Kidney (tissue), 14 donors: ENCODE measurements around the gene PTPRT. TPM values are rescaled to one million over a fixed set of nuclear protein-coding genes. Genes with fewer than 3 reads are reported as not detected.

Experiments used
- DNase-seq, 5 donors: peaks; one replicate each; pipeline ENCODE4 v3.0.0-alpha.2; 2013 to 2020
- FAIRE-seq: peaks from 2 replicates; lab custom pipeline; 2012; peaks lifted over from hg19 to GRCh38; lab: Jason Lieb, UNC
- H3K27ac ChIP-seq, 2 donors: one replicate each; pipeline ENCODE4 v1.7.0; 2013; ENCODE audit warnings: low read depth in 2 of 2, low read length in 2 of 2, inconsistent platforms in 1 of 2
- H3K27me3 ChIP-seq: one replicate; pipeline ENCODE4 v1.7.1; 2013; ENCODE audit warnings: low read length, inconsistent platforms; ENCODE audit not compliant: control insufficient read depth, insufficient read depth
- H3K36me3 ChIP-seq, 3 donors: one replicate each; pipeline versions ENCODE4 v1.7.0 to v1.7.1; 2013; ENCODE audit warnings: low read length in 3 of 3, control low read depth in 1 of 3, inconsistent platforms in 1 of 3; ENCODE audit not compliant: insufficient read depth in 3 of 3, control insufficient read depth in 2 of 3
- H3K4me1 ChIP-seq, 3 donors: one replicate each; pipeline versions ENCODE4 v1.7.0 to v1.7.1; 2013; ENCODE audit warnings: low read length in 3 of 3, inconsistent platforms in 1 of 3, low read depth in 1 of 3; ENCODE audit not compliant: control insufficient read depth in 2 of 3, insufficient read depth in 2 of 3
- H3K4me3 ChIP-seq, 3 donors: one replicate each; pipeline versions ENCODE4 v1.7.0 to v1.8.1; 2013; ENCODE audit warnings: low read length in 3 of 3, control low read depth in 1 of 3, inconsistent platforms in 1 of 3
- H3K9ac ChIP-seq, 3 donors: one replicate each; pipeline versions ENCODE4 v1.7.0 to v1.7.1; 2013; ENCODE audit warnings: low read length in 3 of 3, control low read depth in 1 of 3, inconsistent platforms in 1 of 3
- H3K9me3 ChIP-seq, 3 donors: one replicate each; pipeline versions ENCODE4 v1.7.0 to v1.7.1; 2013; ENCODE audit warnings: low read length in 3 of 3, control low read depth in 1 of 3, inconsistent platforms in 1 of 3; ENCODE audit not compliant: control insufficient read depth in 2 of 3, insufficient read depth in 1 of 3
- CTCF ChIP-seq: IDR thresholded peaks from 3 replicates; pipeline ENCODE4 v1.5.1; 2012; ENCODE audit warnings: mild to moderate bottlenecking, moderate library complexity, borderline replicate concordance; ENCODE audit not compliant: insufficient read depth; ENCODE audit errors: extremely low read depth
- intact Hi-C: fragments of 100-400 bp; cut with DNase I; formaldehyde crosslinking; loops from one replicate; pipeline ENCODE4 v1.11.1; 2022
- polyA plus RNA-seq: library from polyadenylated mRNA; stranded (reverse); fragments of 350-450 nt; fragmentation: Illumina TruSeq; extraction: RNeasy Lipid Tissue Mini Kit (QIAGEN cat#74804); gene quantifications from one replicate; pipeline ENCODE4 v1.2.3, GENCODE V29; 2014; ENCODE audit warnings: low read depth, low replicate concordance; ENCODE audit not compliant: insufficient read depth
- total RNA-seq: library from RNA; stranded (reverse); fragmentation: NEBNext Ultra II Directional; extraction: Animal tissue kit (Norgen Biotek cat#: 25700); gene quantifications from one replicate; pipeline ENCODE4 v1.2.1, GENCODE V29; 2021
- donor health status: control.
- donor health status: control.
- donor health status: control.
- donor health status: control.
- donor health status: control.
- donor health status: DM: yes; HTN: yes; CAD: no.
- donor health status: Normal renal cell carcinoma (clear cell type).

Gene PTPRT
- total and polyA plus RNA-seq, 2 donors from 2014 or later, result 0.60 TPM; not detected in 1

GRCh38 chr20:42996141-42996540 is 193.6 kb downstream of the PTPRT start:
- no peak overlapping the region for H3K4me3 ChIP-seq
- H3K27ac ChIP-seq, result no peak overlapping the region
- no peaks in the 10 kb centered on the region for H3K27me3 ChIP-seq
- H3K36me3 ChIP-seq, result no peaks in the 10 kb centered on the region
- H3K9me3 ChIP-seq, result no peaks in the 10 kb centered on the region
- H3K4me1 ChIP-seq, result no peaks in the 10 kb centered on the region
- TF ChIP-seq CTCF, result no peak
- FAIRE-seq (no peak), DNase-seq (no peak)
- H3K9ac ChIP-seq, result no peak overlapping the region
- intact Hi-C loops, result no loop called here

- DNase-seq (no peak), FAIRE-seq (no peak)
- Histone ChIP-seq H3K27ac (no peak overlapping the region), H3K9me3 (no peaks in the 10 kb centered on the region), H3K9ac (no peak overlapping the region), H3K36me3 (no peaks in the 10 kb centered on the region), H3K4me1 (peaks cover 0 to 2% (median 0%) of the 10 kb centered on the region in 3 donors), H3K27me3 (no peaks in the 10 kb centered on the region), H3K4me3 (no peak overlapping the region)
- intact Hi-C loops, result no loop called here
- TF ChIP-seq CTCF, result no peak
Measured at GRCh38 chr20:42988319-42988718, 201.4 kb downstream of the PTPRT start.

GRCh38 chr20:42987376-42988114 is 202.2 kb downstream of the PTPRT start:
- TF ChIP-seq CTCF, result no peak
- Histone ChIP-seq H3K4me3 (no peak overlapping the region), H3K9me3 (no peaks in the 10 kb centered on the region), H3K27me3 (no peaks in the 10 kb centered on the region), H3K36me3 (no peaks in the 10 kb centered on the region), H3K4me1 (peaks cover 0 to 2% (median 0%) of the 10 kb centered on the region in 3 donors), H3K27ac (no peak overlapping the region), H3K9ac (no peak overlapping the region)
- intact Hi-C loops, result no loop called here
- FAIRE-seq (no peak), DNase-seq (no peak)
